Stimulated activated CD4-positive, alpha-beta T cell treated with anti-CD3 and anti-CD28 coated beads, Interleukin-2, amount 100 ng/mL, for 24 hours (primary cell): ENCODE data around the gene RXRG.

Experiments used
- DNase-seq, 2 donors: peaks; one replicate each; pipeline ENCODE4 v3.0.0-alpha.2; 2020

The RXRG gene

DNA sequence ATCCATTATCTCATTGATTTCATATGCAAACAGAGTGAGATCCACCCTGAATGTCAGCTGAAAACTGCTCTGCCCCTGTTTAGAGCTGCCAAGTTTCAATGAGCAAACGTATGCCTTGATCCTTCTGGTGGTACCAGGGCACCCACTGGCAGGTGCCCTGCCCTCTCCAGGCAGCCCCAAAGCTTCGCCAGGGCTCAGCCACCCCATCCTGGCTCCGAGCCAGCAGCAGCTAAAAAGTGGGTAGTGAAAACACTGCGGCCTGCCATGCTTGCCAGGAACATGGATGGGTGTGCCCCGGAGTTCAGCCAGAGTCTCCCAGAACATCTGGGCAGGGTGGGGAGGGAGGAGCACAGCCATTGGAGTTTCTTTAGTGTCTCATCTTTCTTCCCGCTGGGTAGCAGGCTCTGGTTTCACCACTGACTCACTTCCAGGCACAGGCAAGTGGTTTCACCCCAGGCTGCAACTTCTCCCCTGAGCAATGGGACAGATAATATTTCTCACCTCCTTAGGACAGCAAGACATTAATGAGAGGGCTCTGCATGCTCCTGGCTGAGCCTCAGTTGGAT, 80.3 kb downstream of the RXRG start:
- DNase-seq, result no peak

DNA sequence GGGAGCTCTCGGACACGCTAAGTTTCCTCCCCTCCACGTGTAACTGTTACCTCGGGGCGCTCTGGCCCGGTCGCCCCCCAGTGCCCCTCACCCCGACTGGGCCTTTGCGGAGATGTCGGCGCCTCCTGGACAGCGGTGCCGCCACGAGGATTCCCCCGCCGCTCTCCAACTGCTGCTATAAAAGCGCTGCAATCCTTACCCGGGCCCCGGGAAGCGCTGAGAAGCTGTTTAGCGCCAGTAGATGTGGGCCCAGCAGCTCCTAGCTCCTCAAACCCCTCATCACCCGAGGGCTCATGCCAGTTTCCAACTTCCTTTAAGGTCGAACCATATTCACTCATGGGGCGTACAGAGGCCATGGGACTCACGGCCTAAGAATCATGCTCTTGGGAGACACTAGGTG, 88.0 kb downstream of the RXRG start:
- DNase-seq, result no peak

DNA sequence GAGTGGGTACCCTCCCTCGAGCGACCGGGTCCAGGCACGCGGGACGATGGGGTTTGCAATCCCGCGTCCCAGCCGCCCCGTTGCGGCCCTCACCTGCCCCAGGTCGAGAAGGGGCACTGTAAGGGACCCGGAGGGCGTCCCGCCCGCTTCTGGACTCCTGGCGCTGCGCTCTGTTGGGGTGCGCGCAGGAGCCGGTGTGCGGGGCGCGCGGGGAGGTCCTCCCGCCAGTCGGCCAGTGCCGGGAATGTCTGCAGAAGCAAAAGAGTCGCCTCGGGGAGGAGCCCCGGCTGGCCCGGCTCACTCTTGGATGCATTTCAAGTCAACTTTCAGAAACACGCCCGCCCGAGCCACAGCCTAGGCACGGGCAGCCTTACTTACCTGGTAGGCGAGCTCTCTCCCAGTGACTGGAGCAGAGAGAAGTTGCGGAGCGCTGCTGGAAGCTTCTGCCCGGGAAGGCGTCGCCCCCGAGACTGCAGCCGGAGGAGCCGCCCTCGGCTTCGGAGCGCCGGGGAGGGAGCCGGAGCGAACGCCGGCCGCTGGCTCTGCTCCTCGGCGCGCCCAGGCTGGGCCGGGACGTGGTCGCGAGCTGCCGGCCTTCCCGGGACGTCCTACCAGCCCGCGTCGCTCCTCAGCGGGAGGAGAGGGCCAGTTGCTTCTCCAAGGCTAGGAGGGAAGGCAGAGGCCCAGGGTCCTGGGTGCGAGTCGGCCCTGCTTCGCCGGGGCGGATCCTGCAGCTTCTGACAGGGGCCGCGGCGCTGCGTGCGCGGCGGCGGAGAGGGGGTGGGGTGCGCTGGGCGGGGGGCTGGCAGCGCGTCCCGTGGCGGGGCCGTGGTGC, 88.7 kb downstream of the RXRG start, which contains the start of gene LMX1A:
LMX1A (minus strand) TSS at position 739 of the 835 bp plus-strand sequence. CDS start 1,156 bp downstream, outside the sequence.
- DNase-seq, result no peak

DNA sequence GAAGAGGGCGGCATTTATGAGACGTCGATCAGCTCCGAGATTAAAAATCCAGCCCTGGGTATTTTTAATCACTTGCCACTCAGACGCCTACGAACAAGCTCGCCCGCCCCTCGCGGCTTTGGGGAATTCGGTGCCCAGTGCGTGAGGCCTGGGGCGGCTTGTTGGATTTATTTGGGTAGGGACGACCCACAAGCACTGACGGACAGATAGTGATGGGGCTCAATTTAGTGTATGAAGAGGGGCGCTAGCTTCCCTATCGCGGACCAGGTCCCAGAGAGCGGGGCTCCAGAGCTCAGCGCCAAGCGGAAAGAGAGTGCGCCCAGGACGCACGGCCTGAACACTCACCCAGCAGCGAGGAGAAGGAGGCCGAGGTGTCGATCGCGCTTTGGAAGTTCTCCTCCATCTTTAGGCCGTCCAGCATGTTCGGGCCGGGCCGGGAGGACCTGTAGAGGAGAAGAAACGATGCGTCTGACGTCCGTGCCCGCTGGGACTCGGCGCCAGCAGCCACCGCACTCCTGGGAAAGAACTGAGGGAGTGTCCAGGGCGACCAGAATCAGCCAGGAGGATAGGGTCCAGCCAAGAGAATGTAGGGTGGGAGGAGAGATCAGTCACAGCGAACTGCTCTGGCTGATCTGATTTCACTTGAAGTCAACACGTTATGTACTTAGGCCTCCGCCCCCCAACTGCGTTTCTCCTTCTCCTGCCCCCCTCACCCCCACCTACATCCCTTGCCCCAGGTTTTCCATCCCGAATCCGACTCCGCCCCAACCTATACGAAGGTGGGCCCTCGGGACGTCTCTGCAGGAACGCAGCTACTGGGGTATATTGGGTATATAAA, 89.6 kb downstream of the RXRG start:
- no peak for DNase-seq

DNA sequence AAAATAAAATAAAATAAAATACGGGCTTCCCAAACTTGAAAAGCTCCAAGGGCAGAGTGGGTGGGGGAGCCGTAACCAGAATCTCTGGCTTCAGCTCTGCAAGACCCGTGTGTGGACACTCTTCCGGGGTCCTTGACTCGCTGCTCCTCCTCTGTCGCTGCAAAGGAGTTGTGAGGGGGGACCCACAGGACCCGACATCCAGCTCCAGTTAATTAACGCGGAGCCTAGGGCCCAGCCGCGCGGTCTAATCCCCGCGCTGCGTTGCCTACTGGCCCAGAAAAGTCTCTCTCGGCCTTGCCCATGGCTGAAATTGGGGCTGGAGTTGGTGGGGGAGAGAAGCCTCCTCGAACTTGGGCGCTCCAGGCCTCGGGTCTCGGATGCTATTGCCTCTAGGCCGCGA, 90.2 kb downstream of the RXRG start:
- DNase-seq, result no peak

DNA sequence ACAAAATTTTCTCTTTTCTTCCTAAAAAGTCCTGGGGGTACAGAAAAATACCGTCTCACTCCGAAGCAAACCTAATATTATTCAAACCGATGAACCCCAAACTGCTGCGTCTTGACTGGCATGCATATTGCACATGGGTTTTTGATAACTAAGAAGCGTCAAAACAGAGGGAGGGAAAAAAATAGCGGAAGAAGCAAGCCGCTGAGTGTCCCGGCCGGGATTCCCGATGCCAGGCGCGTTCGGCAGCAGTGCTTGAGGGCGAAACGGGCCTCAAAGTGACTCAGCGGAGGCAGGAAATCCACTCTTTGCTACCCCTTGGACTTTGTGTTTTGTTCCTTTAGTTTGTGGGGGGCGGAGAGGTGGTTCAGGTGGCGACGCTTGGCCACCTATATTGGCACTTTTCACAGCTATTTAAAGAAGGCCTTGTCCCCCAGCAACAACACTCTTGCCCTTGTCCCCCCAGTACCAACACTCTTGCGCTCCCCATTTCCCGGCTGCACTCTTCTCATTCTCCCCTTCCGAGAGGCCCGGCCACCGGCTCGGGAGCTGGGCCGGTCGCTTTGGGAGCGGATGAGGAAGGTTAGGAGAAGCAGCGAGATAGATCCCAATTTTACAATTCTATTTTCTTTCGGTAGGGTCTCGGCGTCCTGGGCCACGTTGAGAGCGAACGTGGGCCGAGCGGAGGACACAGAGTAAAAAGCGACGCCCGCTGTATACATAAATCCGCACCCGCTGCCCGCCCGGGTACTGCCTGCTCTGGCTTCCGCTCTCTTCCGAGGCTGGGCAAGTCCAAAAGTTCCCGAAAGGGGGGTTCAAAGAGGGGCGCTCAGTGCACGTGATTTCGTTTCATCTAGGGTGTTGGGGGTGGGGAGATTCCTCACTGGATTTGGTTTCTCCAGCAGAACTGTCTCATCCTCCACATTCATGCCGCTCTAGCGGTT, 90.9 kb downstream of the RXRG start:
- no peak for DNase-seq

DNA sequence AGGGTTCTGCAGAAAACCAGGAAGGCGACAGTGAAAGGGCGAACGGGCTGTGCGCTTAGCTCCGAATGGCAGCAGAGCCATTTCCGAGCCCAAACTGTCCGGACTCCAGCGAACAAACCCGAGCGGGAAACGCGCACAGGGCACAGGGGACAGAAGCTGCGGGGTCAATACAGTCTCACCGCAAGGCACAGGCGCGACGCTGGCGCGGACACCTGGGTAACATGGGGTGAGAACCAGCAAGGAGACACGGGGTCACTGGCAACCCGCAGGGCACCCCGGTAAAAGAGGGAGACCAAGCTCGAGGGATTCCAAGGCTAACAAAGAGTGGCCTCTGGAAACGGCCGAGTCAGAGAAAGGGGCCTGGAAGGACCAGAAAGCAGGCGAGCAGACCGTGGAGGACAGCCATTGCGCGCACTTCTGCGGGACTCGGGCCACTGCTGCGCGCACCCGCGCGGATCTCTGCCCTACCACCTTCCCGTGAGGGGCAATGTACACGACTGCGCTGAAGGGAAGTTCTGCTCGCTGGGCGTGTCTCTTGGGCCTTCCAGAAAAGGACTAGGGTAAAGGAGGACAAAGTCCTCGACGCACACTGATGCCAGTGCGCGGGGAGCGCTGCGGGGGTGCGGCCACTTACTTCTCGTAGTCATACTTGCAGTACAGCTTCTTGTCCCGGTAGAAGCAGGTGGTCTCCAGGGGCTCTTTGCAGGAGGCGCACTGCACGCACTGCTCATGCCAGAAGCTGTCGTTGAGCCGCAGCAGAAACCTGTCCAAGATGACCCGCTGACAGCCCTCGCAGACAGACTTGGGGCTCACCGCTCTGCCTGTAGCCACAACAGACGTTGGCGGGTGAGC, 92.3 kb downstream of the RXRG start:
- DNase-seq, result no peak

DNA sequence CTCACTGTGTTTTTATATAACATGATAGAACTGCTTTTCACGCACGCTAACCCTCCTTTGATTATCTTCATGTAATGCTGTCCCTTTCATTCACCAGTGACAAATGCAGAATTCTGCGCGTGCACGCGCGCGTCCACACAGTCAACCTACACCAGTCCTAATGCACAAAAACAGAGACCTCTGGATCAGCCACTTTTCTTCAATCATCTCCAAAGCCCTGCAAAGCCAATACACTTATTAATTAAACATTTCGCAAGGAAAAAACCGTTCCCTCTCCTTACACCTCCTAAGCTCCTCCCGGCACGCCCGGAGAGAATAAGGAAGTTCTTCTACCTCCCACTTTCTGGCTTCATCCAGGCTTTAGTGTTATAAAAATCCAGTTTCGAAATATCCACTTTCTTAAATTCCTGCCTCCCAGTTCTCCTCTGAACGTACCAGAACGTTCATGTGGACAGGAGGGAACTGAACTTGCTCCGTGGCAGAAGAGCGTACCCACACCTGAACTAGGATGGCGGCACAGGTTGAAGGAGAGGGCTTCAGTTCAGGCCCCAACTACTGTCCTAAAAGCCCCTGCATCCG, 93.0 kb downstream of the RXRG start:
- DNase-seq, result no peak
